ENCODE data around the gene GSPT2. TPM values are rescaled to one million over a fixed set of nuclear protein-coding genes. Genes with fewer than 3 reads are reported as not detected.

GSPT2 gene
- polyA plus RNA-seq, 4 donors: 1.1 to 12.9 (median 3.5) TPM

Other genes starting within 250 kb of the GSPT2 start
- 10 to 100 TPM in 1 of 4 donors, 1 to 10 TPM in 3; 1.5 to 19.9 (median 4.5) TPM for gene NUDT11, start 246.8 kb upstream of the GSPT2 start, polyA plus RNA-seq
- 1 to 10 TPM in 2 of 4 donors, under 1 TPM in 2; 0.09 to 3.4 (median 0.92) TPM for gene CENPVL3, start 124.5 kb upstream of the GSPT2 start, polyA plus RNA-seq
- gene CENPVL2, start 60.6 kb upstream of the GSPT2 start, polyA plus RNA-seq: under 1 TPM in 2 of 4 donors, not detected in 2; 0.03 to 0.42 TPM
- under 1 TPM in 2 of 4 donors, not detected in 2; 0.03 to 0.42 TPM for gene CENPVL1, start 32.9 kb upstream of the GSPT2 start, polyA plus RNA-seq
- 100 to 1,000 TPM in 1 of 4 donors, 10 to 100 TPM in 3; 14.3 to 160 (median 26.7) TPM for gene MAGED1, start 150.2 kb downstream of the GSPT2 start, polyA plus RNA-seq

All from small intestine (tissue), 4 donors.